ENCODE measurements around the gene SH3TC2.

SH3TC2 gene

DNA sequence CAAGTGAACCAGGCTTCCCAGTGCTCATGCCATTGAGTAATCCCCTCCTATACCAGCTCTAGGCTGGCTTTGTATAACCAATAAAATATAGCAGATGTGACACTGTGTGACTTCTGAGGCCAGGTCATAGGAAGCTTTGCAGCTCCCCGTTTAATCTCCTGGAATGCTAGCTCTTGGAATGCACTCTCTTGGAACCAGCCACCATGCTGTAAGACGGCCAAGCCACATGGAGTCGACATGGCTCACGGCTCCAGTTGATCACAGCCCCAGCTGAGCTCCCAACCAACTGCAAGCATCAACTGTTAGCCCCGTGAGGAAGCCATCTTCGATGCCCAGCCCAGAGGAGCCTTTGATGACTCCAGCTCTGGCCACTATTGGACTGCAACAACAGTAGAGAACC is 74.5 kb downstream of the SH3TC2 start:
- Histone ChIP-seq H3K9me3 (ENCODE audit: low read depth, low read length) (no peaks in the 10 kb centered on the region), H3K27ac (no peak overlapping the region), H3K36me3 (ENCODE audit: insufficient read depth, low read length) (no peaks in the 10 kb centered on the region), H3K4me3 (no peak overlapping the region), H3K9ac (ENCODE audit: insufficient read length) (no peak overlapping the region)
- no peak for DNase-seq (ENCODE audit: low read depth, low spot score)
- TF ChIP-seq POLR2AphosphoS5 (IDR thresholded peaks at IDR 0.05; ENCODE audit: borderline replicate concordance, low read depth, low read length) (no peak), EZH2 (IDR thresholded peaks at IDR 0.05) (no peak), FOXP2 (optimal IDR thresholded peaks at IDR 0.05; ENCODE audit: control extremely low read depth, extremely low read length, insufficient read depth) (no peak)

DNA sequence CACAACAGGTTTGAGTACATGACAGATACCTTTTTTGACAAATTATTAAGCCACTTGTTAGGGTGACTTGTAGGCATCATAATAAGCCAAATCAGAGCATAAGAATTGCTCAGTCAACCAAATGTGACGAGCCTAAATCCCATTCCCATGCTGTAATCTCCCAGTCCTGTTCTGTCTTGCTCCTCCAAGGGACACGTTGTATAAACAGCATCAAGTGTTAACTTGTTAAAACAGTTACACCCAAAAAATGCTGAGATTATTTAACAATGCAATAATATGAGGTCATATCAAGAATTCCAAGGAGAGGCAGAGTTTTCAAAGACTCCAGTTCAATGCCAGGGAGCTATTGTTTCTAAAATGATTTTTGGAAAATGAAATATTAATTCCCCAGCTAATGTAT is 76.2 kb downstream of the SH3TC2 start:
- no peak for TF ChIP-seq FOXP2 (optimal IDR thresholded peaks at IDR 0.05; ENCODE audit: control extremely low read depth, extremely low read length, insufficient read depth)
- TF ChIP-seq POLR2AphosphoS5 (IDR thresholded peaks at IDR 0.05; ENCODE audit: borderline replicate concordance, low read depth, low read length): no peak
- no peak for TF ChIP-seq EZH2 (IDR thresholded peaks at IDR 0.05)
- H3K36me3 ChIP-seq (ENCODE audit: insufficient read depth, low read length): no peaks in the 10 kb centered on the region
- DNase-seq (ENCODE audit: low read depth, low spot score): no peak
- no peak overlapping the region for H3K9ac ChIP-seq (ENCODE audit: insufficient read length)
- no peak overlapping the region for H3K27ac ChIP-seq
- no peaks in the 10 kb centered on the region for H3K9me3 ChIP-seq (ENCODE audit: low read depth, low read length)
- H3K4me3 ChIP-seq: no peak overlapping the region

DNA sequence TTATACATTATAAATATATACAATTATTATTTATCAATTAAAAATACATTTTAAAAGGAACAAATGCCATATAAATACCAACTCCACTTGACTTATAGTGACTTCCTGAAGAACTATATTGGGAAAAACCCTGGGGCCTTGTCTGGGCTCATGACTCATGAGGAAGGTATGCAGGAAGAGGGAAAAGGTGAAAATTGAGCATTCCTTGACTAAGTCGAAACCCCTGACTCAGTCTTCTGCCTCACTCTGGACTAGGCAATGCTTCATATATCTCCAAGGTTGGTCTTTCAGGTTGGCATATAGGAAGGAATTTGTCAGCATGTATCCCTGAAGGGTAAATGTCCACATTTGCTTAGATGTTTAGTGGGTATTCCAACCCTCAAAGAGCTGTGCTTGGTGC is 78.5 kb downstream of the SH3TC2 start:
- no peak overlapping the region for H3K4me3 ChIP-seq
- no peak for DNase-seq (ENCODE audit: low read depth, low spot score)

DNA sequence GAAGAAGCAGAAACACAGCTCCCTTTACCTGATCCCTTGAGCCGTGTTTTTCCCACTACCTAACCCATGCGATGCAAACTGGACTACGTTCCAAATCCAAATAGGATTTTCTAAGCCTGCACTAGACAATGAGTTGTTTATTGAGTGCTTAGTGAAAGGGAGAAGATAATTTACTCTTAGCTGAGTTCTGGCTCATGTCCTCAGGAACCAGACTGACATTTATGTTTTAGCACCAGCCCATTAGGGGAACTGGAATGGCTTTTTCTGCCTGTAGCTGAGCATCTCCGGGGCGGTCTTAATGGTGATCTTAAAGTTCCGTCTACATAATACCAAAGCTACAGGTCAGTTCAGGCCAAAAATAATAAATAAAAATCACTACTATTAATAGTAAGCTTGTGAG is 81.5 kb downstream of the SH3TC2 start:
- no peak overlapping the region for H3K4me3 ChIP-seq
- no peak overlapping the region for H3K9ac ChIP-seq (ENCODE audit: insufficient read length)
- no peaks in the 10 kb centered on the region for H3K36me3 ChIP-seq (ENCODE audit: insufficient read depth, low read length)
- DNase-seq (ENCODE audit: low read depth, low spot score): no peak
- H3K9me3 ChIP-seq (ENCODE audit: low read depth, low read length): no peaks in the 10 kb centered on the region
- TF ChIP-seq POLR2AphosphoS5 (IDR thresholded peaks at IDR 0.05; ENCODE audit: borderline replicate concordance, low read depth, low read length): no peak
- no peak for TF ChIP-seq EZH2 (IDR thresholded peaks at IDR 0.05)
- no peak for TF ChIP-seq FOXP2 (optimal IDR thresholded peaks at IDR 0.05; ENCODE audit: control extremely low read depth, extremely low read length, insufficient read depth)
- H3K27ac ChIP-seq: no peak overlapping the region

More for the DNA sequence above, 78.5 kb downstream of the SH3TC2 start:
- Histone ChIP-seq H3K27ac (no peak overlapping the region), H3K36me3 (ENCODE audit: insufficient read depth, low read length) (no peaks in the 10 kb centered on the region), H3K9ac (ENCODE audit: insufficient read length) (no peak overlapping the region), H3K9me3 (ENCODE audit: low read depth, low read length) (no peaks in the 10 kb centered on the region)
- TF ChIP-seq POLR2AphosphoS5 (IDR thresholded peaks at IDR 0.05; ENCODE audit: borderline replicate concordance, low read depth, low read length) (no peak), EZH2 (IDR thresholded peaks at IDR 0.05) (no peak), FOXP2 (optimal IDR thresholded peaks at IDR 0.05; ENCODE audit: control extremely low read depth, extremely low read length, insufficient read depth) (no peak)

DNA sequence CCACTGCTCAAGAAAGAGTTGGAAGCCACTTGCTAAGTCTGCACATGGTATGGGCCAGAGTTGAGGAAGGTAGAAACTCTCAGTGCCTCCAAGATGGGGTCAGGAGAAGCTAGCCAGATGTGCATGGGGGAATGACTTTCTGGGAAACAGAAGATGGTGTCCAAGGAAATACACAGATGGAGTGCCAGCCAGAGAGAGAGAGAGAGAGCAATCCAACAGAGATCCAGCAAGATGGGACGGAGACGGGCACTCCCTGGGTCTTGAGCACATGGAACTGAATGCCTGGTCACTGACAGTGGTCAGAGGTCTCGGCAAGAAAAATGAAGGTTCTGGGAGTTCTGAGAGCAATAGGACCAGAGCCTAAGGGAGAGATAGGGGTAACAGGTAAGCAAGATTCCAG is 82.1 kb downstream of the SH3TC2 start:
- H3K9ac ChIP-seq (ENCODE audit: insufficient read length): no peak overlapping the region
- no peaks in the 10 kb centered on the region for H3K36me3 ChIP-seq (ENCODE audit: insufficient read depth, low read length)
- DNase-seq (ENCODE audit: low read depth, low spot score): no peak
- no peak overlapping the region for H3K4me3 ChIP-seq
- no peaks in the 10 kb centered on the region for H3K9me3 ChIP-seq (ENCODE audit: low read depth, low read length)
- H3K27ac ChIP-seq: no peak overlapping the region
- TF ChIP-seq POLR2AphosphoS5 (IDR thresholded peaks at IDR 0.05; ENCODE audit: borderline replicate concordance, low read depth, low read length) (no peak), EZH2 (IDR thresholded peaks at IDR 0.05) (no peak), FOXP2 (optimal IDR thresholded peaks at IDR 0.05; ENCODE audit: control extremely low read depth, extremely low read length, insufficient read depth) (no peak)

DNA sequence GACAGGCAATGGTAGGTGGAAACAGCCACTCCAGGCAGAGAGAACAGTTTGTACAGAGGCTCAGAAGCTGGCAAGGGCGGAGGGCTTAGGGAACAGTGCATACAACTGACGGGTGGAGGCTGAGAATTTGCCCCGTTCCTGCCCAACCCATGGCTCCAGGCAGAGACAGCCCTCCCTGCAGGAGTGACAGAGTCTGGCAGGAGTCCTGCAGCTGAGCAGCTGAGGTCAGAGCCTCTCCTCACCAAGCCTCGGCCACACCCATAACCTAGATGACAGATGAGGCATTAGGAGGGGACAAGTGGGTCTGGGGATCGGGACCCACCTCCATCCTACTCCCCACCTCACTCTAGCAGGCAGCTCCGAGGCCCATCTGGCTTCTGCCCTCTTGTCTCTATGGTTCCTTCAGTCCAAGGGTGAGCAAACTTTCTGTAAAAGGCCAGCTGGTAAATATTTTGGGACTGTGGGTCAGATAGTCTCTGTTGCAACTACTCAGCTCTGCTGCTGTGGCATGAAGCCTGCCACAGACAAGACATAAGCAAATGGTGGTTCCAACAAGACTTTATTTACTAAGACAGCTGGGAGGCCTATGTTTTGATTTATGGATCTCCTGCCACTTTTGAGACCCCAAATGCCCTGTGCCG is 83.7 kb downstream of the SH3TC2 start:
- Histone ChIP-seq H3K27ac (no peak overlapping the region), H3K9me3 (ENCODE audit: low read depth, low read length) (no peaks in the 10 kb centered on the region), H3K4me3 (no peak overlapping the region), H3K36me3 (ENCODE audit: insufficient read depth, low read length) (no peaks in the 10 kb centered on the region), H3K9ac (ENCODE audit: insufficient read length) (no peak overlapping the region)
- no peak for DNase-seq (ENCODE audit: low read depth, low spot score)
- TF ChIP-seq POLR2AphosphoS5 (IDR thresholded peaks at IDR 0.05; ENCODE audit: borderline replicate concordance, low read depth, low read length) (no peak), EZH2 (IDR thresholded peaks at IDR 0.05) (no peak), FOXP2 (optimal IDR thresholded peaks at IDR 0.05; ENCODE audit: control extremely low read depth, extremely low read length, insufficient read depth) (no peak)

DNA sequence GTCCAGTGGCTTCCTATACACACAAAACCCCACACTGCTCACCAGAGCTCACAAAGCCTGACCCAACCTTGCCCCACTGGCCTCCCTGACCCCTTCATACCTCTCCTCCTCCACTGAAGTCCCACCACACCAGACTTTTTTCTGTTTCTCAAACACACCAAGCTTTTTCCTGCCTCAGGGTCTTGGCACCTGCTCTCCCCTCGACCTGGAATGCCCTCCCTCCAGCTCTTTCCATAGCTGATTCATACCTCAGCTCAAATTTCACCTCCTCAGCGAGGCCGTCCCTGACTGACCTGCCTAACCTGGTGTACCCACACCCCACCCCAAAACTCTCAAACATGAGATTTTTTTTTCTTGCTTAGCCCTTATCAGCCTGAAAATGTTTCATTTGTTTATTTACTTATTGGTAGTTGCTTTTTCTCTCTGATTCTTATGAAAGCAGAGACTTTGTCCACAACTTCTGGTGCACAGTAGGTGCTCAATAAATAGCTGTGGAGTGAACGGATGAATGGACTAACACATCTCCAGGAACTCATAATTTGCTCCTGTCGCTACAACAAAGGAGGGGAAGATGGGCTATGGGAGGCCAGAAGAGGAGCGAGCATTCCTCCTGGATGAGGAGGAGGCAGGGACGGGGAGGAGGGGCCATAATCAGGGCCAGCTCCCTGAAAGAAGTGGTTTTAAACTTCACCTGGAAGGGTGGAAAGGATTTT is 84.3 kb downstream of the SH3TC2 start:
- Histone ChIP-seq H3K27ac (no peak overlapping the region), H3K4me3 (no peak overlapping the region), H3K9me3 (ENCODE audit: low read depth, low read length) (no peaks in the 10 kb centered on the region), H3K9ac (ENCODE audit: insufficient read length) (no peak overlapping the region), H3K36me3 (ENCODE audit: insufficient read depth, low read length) (no peaks in the 10 kb centered on the region)
- no peak for TF ChIP-seq POLR2AphosphoS5 (IDR thresholded peaks at IDR 0.05; ENCODE audit: borderline replicate concordance, low read depth, low read length)
- no peak for TF ChIP-seq EZH2 (IDR thresholded peaks at IDR 0.05)
- no peak for TF ChIP-seq FOXP2 (optimal IDR thresholded peaks at IDR 0.05; ENCODE audit: control extremely low read depth, extremely low read length, insufficient read depth)
- no peak for DNase-seq (ENCODE audit: low read depth, low spot score)

DNA sequence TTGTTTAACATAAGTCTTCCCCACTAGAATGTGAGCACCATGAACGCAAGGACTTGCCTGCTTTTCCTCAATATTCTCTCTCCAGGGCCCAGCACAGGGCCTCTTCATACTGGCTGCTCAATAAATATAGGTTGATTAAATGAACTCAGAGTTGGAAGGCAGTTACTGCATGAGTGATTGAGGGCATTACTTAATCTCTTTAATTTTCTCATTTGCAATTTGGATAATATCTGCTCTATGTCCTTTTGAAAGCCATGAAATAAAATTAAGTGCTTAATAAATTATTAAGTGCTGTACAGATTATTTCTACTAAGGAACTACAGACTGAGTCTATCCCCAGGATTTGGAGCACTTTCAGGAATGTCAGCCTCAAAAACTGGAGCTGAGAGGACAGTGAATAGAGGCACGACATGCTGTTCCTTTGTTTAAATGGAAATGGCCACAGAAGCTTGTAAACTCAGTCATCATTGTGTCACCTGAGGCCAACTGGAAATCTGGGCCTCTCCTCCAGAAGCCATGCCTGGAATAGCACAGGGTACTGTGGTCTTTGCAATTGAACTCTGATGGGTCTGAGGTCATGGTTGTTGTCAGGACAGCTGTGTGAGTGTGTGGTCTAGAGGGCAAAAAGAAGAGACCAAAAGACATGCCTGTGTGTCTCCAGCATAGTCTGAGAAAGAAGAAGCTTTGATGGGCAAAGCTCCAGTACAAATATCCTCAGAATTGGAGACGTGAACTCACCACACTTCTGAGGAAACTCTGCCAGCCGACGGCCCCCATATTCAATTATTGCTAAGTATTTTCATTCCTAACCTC is 86.1 kb downstream of the SH3TC2 start:
- Histone ChIP-seq H3K4me3 (no peak overlapping the region), H3K27ac (no peak overlapping the region), H3K9me3 (ENCODE audit: low read depth, low read length) (no peaks in the 10 kb centered on the region), H3K9ac (ENCODE audit: insufficient read length) (no peak overlapping the region), H3K36me3 (ENCODE audit: insufficient read depth, low read length) (no peaks in the 10 kb centered on the region)
- no peak for DNase-seq (ENCODE audit: low read depth, low spot score)
- TF ChIP-seq POLR2AphosphoS5 (IDR thresholded peaks at IDR 0.05; ENCODE audit: borderline replicate concordance, low read depth, low read length) (no peak), FOXP2 (optimal IDR thresholded peaks at IDR 0.05; ENCODE audit: control extremely low read depth, extremely low read length, insufficient read depth) (no peak)
